OCI-LY1 (cell line): ENCODE data around the gene TMCC1.

Experiments
- EZH2 ChIP-seq: fragments of 200-600 bp; sonication (generic), shearing (Covaris generic); IDR thresholded peaks from 2 replicates; pipeline ENCODE4 v1.8.0; 2017; ENCODE audit warnings: borderline replicate concordance, mixed run types, mild to moderate bottlenecking, antibody characterized with exemption, low read length, moderate library complexity, mixed read lengths
- TF ChIP-seq, protein P1 (sequence below): fragments of 200-600 bp; sonication (generic), shearing (Covaris generic); IDR thresholded peaks from 2 replicates; pipeline ENCODE4 v1.5.1; 2017; ENCODE audit warnings: mild to moderate bottlenecking, antibody characterized with exemption, low read length, moderate library complexity, mixed read lengths

GRCh38 chr3:129663930-129664646 is 229.4 kb downstream of the TMCC1 start:
- TF ChIP-seq, protein P1, sequence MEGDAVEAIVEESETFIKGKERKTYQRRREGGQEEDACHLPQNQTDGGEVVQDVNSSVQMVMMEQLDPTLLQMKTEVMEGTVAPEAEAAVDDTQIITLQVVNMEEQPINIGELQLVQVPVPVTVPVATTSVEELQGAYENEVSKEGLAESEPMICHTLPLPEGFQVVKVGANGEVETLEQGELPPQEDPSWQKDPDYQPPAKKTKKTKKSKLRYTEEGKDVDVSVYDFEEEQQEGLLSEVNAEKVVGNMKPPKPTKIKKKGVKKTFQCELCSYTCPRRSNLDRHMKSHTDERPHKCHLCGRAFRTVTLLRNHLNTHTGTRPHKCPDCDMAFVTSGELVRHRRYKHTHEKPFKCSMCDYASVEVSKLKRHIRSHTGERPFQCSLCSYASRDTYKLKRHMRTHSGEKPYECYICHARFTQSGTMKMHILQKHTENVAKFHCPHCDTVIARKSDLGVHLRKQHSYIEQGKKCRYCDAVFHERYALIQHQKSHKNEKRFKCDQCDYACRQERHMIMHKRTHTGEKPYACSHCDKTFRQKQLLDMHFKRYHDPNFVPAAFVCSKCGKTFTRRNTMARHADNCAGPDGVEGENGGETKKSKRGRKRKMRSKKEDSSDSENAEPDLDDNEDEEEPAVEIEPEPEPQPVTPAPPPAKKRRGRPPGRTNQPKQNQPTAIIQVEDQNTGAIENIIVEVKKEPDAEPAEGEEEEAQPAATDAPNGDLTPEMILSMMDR: no peak
- TF ChIP-seq EZH2: no peak
